ENCODE measurements around the gene SLC6A11. TPM values are rescaled to one million over a fixed set of nuclear protein-coding genes. Genes with fewer than 3 reads are reported as not detected.

SLC6A11 gene
- total and polyA plus RNA-seq, 2 donors (not counting 1 experiment from before 2014, with no cell fraction given) = not detected

DNA sequence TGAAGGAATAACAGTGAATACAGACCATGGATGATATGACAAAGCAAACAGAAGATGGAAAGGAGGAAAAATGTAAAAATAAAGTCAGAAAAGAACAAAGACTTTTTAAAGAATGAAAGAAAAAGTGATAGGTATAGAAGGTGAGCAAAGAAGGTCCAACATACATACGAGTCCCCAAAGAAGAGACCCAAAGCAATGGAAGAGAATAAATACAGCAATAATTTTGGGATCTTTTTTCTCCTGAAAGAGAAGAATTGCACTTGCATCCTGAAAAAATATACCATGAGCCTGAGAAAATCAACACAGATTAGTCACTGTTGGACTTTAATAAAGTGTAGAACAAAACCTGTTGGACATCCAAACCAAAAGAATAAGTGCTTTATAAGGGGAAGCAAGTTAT is 91.2 kb downstream of the SLC6A11 start:
- peaks cover 20% of the 10 kb centered on the region for H3K9me3 Mint-ChIP-seq (ENCODE audit: insufficient read depth)
- no peak overlapping the region for H3K4me3 Mint-ChIP-seq
- H3K27ac Mint-ChIP-seq = no peak overlapping the region

DNA sequence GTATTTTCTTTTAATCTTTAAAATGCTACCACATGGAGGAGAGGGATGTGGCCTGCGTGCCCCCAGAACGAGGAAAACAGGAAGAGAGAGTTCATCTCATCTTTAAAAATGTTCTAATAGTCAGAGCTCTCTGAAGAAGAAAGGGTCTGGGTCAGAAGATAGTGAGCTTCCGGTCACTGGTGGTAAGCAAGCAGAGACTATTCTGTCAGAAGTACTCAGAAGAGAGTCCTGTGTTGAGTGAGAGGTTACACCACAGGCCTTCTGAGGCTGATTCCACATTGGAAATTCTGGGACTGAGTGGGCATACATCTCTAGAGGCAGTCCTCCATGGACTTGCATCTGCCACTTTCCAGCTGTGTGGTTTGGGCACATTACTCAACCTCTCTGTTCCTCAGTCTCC is 94.3 kb downstream of the SLC6A11 start:
- TF ChIP-seq EZH2 (IDR thresholded peaks at IDR 0.05; ENCODE audit: borderline replicate concordance, insufficient read depth, low read depth, low read length, poor library complexity, severe bottlenecking) = no peak
- Histone ChIP-seq H3K36me3 (replicated peaks in 1 of 2; ENCODE audit: control extremely low read depth in 1 of 2, control insufficient read depth in 1 of 2, extremely low read depth in 1 of 2, insufficient read depth in 2 of 2, low read length in 1 of 2) (no peaks in the 10 kb centered on the region), H3K4me2 (replicated peaks; ENCODE audit: low read depth, low read length, poor library complexity, severe bottlenecking) (no peak overlapping the region), H3K4me1 (ENCODE audit: control insufficient read depth in 2 of 2, insufficient read depth in 2 of 2, low read length in 2 of 2) (no peaks in the 10 kb centered on the region), H3K4me3 (ENCODE audit: control extremely low read depth in 1 of 5, extremely low read depth in 1 of 5, insufficient read depth in 1 of 5, low read depth in 2 of 5, low read length in 4 of 5) (no peak overlapping the region), H3K27ac (ENCODE audit: low read length in 2 of 2) (no peak overlapping the region), H3K27me3 (replicated peaks in 1 of 4; ENCODE audit: control extremely low read depth in 1 of 4, control insufficient read depth in 3 of 4, insufficient read depth in 4 of 4, low read length in 3 of 4) (peaks cover 0 to 6% (median 0%) of the 10 kb centered on the region in 4 experiments), H3K9ac (ENCODE audit: low read length) (no peak overlapping the region), H3K79me2 (ENCODE audit: control insufficient read depth, insufficient read depth, low read length) (no peaks in the 10 kb centered on the region), H4K20me1 (ENCODE audit: control insufficient read depth, insufficient read depth, low read length, poor library complexity, severe bottlenecking) (no peaks in the 10 kb centered on the region), H2AFZ (ENCODE audit: insufficient read depth, low read depth, low read length, poor library complexity, severe bottlenecking) (no peak overlapping the region), H3K9me3 (ENCODE audit: control extremely low read depth in 1 of 3, control insufficient read depth in 2 of 3, insufficient read depth in 1 of 3, low read length in 2 of 3) (peaks cover 3 to 31% (median 15%) of the 10 kb centered on the region in 3 donors)
- no peak overlapping the region for H3K27ac Mint-ChIP-seq
- H3K9me3 Mint-ChIP-seq (ENCODE audit: insufficient read depth) = peaks cover 20% of the 10 kb centered on the region
- H3K4me3 Mint-ChIP-seq = no peak overlapping the region
- ChIA-PET CTCF (no interaction called here), POLR2A (no interaction called here)
- ATAC-seq (ENCODE audit: low read depth) (no peak), DNase-seq (no peak)
- WGBS (ENCODE audit: insufficient coverage) = 100% methylated on average over 1 of the region's 3 CpGs
- peaks cover 10% of the 10 kb centered on the region for H3K27me3 Mint-ChIP-seq
- no peaks in the 10 kb centered on the region for H3K4me1 Mint-ChIP-seq
- intact Hi-C loops (cut with micrococcal nuclease) = no loop called here

More for the DNA sequence above, 91.2 kb downstream of the SLC6A11 start:
- Histone ChIP-seq H3K27ac (ENCODE audit: low read length in 2 of 2) (no peak overlapping the region), H3K4me3 (ENCODE audit: control extremely low read depth in 1 of 5, extremely low read depth in 1 of 5, insufficient read depth in 1 of 5, low read depth in 2 of 5, low read length in 4 of 5) (no peak overlapping the region), H2AFZ (ENCODE audit: insufficient read depth, low read depth, low read length, poor library complexity, severe bottlenecking) (no peak overlapping the region), H3K79me2 (ENCODE audit: control insufficient read depth, insufficient read depth, low read length) (no peaks in the 10 kb centered on the region), H3K36me3 (replicated peaks in 1 of 2; ENCODE audit: control extremely low read depth in 1 of 2, control insufficient read depth in 1 of 2, extremely low read depth in 1 of 2, insufficient read depth in 2 of 2, low read length in 1 of 2) (no peaks in the 10 kb centered on the region), H3K4me2 (replicated peaks; ENCODE audit: low read depth, low read length, poor library complexity, severe bottlenecking) (no peak overlapping the region), H3K9ac (ENCODE audit: low read length) (no peak overlapping the region), H3K4me1 (ENCODE audit: control insufficient read depth in 2 of 2, insufficient read depth in 2 of 2, low read length in 2 of 2) (no peaks in the 10 kb centered on the region), H3K9me3 (ENCODE audit: control extremely low read depth in 1 of 3, control insufficient read depth in 2 of 3, insufficient read depth in 1 of 3, low read length in 2 of 3) (peaks cover 3 to 31% (median 20%) of the 10 kb centered on the region in 3 donors), H3K27me3 (replicated peaks in 1 of 4; ENCODE audit: control extremely low read depth in 1 of 4, control insufficient read depth in 3 of 4, insufficient read depth in 4 of 4, low read length in 3 of 4) (peaks cover 0 to 6% (median 0%) of the 10 kb centered on the region in 4 experiments), H4K20me1 (ENCODE audit: control insufficient read depth, insufficient read depth, low read length, poor library complexity, severe bottlenecking) (no peaks in the 10 kb centered on the region)
- intact Hi-C loops (cut with micrococcal nuclease) = no loop called here
- CTCF ChIA-PET = interaction anchor here (0.7 kb wide), 1 partner anchor 235 kb away, joined by 3 read pairs; no protein-coding TSS in a partner anchor
- ATAC-seq (ENCODE audit: low read depth) (no peak), DNase-seq (no peak)
- POLR2A ChIA-PET = no interaction called here
- H3K4me1 Mint-ChIP-seq = no peaks in the 10 kb centered on the region
- TF ChIP-seq EZH2 (IDR thresholded peaks at IDR 0.05; ENCODE audit: borderline replicate concordance, insufficient read depth, low read depth, low read length, poor library complexity, severe bottlenecking) = no peak
- TF ChIP-seq, protein P1, sequence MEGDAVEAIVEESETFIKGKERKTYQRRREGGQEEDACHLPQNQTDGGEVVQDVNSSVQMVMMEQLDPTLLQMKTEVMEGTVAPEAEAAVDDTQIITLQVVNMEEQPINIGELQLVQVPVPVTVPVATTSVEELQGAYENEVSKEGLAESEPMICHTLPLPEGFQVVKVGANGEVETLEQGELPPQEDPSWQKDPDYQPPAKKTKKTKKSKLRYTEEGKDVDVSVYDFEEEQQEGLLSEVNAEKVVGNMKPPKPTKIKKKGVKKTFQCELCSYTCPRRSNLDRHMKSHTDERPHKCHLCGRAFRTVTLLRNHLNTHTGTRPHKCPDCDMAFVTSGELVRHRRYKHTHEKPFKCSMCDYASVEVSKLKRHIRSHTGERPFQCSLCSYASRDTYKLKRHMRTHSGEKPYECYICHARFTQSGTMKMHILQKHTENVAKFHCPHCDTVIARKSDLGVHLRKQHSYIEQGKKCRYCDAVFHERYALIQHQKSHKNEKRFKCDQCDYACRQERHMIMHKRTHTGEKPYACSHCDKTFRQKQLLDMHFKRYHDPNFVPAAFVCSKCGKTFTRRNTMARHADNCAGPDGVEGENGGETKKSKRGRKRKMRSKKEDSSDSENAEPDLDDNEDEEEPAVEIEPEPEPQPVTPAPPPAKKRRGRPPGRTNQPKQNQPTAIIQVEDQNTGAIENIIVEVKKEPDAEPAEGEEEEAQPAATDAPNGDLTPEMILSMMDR (IDR thresholded peaks at IDR 0.05) = no peak
- WGBS (ENCODE audit: insufficient coverage) = no CpG with 5 or more reads among the region's 1 CpG
- peaks cover 8% of the 10 kb centered on the region for H3K27me3 Mint-ChIP-seq

Measured in B cell (primary cell).